ENCODE results near the gene UFD1.

UFD1 gene, protein sequence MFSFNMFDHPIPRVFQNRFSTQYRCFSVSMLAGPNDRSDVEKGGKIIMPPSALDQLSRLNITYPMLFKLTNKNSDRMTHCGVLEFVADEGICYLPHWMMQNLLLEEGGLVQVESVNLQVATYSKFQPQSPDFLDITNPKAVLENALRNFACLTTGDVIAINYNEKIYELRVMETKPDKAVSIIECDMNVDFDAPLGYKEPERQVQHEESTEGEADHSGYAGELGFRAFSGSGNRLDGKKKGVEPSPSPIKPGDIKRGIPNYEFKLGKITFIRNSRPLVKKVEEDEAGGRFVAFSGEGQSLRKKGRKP

GRCh38 chr22:19478901-19479354 lies at the start of gene UFD1:
UFD1 (minus strand) TSS chr22:19479193; CDS start chr22:19479085, 108 bp downstream.
- peak; percentile 75 for DNase-seq

- DNase-seq: no peak
These were observed 48.9 kb upstream of the UFD1 start for GRCh38 chr22:19527861-19528417.

DNA sequence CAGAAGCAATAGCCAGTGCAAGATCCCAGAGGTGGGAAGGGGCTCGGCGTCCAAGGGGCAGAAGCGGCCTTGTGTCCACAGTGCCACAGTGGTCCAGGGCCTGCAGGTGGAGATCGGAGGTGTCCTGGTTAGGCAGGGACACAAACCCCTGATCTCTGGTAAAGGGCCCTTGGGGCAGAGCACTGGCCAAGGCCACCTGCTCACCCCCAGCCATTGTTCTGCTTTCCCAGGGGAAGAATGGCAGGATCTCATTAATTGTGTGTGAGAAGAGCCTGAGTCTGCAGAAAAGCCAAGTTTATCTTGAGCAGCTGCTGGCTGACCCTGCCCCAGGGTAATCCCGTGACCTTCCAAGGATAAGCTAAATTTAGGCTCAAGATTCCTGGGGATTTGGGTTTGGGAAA lies 48.3 kb upstream of the UFD1 start:
- no peak for DNase-seq

DNA sequence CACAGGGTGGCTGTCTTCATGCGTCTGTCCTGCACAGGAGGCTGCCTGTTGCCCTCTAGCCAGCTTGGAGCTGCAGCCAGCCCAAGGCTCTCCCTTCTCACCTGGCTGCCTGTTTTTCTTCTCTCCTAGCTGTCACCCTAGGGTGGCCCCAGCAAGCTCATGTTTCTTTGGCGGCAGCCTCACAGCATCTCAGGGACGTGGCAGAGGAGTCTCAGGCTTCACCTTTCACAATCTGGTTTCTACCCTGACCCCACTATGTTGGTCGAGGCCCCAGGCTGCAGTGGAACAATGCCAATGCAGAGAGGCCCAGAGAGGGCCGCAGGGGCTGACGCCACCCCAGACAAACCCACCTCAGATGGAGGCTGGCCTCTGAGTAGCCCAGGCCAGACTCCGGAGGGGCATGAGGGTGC lies 47.7 kb upstream of the UFD1 start:
- DNase-seq: no peak

DNA sequence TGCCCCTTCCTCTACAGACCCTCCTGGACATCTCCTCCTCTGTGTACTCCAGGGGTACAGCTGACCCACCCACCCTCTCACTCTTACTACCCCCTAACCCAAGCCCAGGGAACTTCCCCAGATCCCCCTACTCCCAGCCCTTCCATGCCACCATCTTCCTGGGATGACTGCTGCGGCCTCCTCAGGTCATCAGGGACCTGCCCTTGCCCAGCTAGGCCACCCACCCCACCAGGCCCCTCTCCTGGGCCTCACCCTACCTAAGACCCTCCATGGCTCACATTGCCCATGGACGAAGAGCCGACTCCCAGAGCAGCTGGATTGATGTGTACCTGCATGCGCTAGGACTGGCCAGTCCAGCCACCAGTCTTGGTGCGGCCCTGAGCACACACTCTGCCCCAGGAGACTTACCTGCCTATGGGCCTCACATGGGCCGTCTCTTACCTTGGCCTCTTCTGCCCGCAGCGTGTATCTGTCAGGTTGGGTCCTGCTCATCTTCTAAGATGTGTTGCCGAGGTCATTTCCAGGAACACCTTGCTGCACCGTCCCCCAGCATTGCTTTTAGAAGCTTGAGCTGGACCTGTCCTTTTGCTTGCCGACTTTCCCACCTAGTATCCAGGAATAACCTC lies 47.2 kb upstream of the UFD1 start:
- no peak for DNase-seq

GRCh38 chr22:19525666-19526065 lies 46.7 kb upstream of the UFD1 start:
- DNase-seq: no peak

DNA sequence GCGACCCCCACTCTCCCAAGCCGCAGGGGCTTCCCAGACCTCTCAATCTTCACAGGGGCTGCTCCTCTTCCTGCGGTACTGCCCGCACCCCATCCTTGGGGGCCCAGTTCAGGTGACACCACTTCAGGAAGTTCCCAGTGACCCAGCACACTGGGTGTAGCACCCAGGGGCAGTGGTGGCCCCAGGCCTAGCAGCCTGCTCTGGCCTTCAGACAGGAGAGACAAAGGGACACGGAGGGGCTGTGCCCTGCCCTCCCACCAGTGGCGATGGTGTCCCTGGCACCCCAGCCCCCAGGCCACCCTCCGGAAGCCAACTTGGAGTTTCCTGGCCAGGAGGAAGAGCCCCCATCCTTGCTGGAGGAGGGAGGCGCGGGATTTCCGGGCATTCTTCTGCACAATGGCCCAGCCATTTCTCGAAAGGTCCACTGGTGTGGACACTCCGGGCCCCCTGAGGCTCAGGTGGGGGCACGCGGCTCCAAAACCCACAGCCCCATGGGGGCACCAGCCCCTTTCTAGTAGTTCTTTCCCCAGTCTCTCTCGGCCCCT lies 46.2 kb upstream of the UFD1 start:
- DNase-seq: no peak

- no peak for DNase-seq
These were observed 45.5 kb upstream of the UFD1 start, which contains the start of gene CLDN5 for GRCh38 chr22:19524170-19525115. CLDN5 (minus strand) TSS chr22:19524410; CDS start chr22:19524255, 155 bp downstream.

DNA sequence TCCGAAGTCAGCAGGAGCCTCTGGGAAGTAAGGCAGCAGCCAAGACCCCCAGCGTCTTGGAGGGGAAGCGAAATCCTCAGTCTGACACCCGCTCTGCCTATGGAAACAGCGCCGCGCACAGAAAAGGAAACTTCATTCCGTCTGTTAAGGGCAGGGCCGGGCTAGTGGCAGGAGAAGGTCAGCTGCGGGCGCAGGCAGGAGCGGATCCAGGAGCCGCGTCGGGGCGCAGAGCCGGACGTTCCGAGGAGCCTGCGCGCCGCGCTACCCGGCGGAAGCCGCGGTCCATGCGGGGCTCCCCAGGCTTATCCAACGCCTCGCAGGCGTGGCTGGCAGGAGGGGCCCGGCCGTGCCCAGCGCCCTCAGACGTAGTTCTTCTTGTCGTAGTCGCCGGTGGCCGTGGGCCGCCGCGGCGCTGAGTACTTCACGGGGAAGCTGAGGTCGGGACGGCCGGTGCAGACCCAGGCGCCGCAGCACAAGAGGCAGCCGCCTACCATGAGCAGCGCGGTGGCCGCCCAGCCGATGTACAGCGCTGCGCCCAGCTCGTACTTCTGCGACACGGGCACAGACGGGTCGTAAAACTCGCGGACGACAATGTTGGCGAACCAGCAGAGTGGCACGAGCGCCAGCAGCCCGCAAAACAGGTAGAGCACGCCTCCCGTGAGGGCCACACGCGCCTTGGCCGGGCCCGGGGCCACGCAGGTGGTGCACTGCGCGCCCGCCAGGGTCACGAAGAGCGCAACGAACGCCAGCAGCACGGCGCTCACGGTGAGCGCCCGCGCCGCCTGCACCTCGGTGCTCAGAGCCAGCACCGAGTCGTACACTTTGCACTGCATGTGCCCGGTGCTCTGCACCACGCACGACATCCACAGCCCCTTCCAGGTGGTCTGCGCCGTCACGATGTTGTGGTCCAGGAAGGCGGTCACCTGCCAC lies 44.5 kb upstream of the UFD1 start:
- DNase-seq: no peak

DNA sequence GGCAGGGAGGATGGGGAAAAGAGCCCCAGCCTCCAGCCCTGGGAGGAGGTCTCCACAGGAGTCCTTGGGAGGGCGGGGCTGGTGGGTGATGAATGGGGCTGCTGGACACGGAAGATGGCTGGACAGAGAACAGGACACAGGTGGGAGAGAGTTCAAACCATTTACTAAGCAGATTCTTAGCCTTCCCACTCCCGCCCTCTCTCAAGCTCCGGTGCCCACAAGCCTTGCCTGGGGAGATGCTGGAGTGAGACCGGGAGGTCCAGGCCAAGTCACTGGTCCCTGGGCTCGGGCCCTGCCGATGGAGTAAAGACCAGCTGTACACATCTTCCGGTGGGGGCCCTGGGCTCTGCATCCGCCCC lies 43.9 kb upstream of the UFD1 start:
- no peak for DNase-seq

DNA sequence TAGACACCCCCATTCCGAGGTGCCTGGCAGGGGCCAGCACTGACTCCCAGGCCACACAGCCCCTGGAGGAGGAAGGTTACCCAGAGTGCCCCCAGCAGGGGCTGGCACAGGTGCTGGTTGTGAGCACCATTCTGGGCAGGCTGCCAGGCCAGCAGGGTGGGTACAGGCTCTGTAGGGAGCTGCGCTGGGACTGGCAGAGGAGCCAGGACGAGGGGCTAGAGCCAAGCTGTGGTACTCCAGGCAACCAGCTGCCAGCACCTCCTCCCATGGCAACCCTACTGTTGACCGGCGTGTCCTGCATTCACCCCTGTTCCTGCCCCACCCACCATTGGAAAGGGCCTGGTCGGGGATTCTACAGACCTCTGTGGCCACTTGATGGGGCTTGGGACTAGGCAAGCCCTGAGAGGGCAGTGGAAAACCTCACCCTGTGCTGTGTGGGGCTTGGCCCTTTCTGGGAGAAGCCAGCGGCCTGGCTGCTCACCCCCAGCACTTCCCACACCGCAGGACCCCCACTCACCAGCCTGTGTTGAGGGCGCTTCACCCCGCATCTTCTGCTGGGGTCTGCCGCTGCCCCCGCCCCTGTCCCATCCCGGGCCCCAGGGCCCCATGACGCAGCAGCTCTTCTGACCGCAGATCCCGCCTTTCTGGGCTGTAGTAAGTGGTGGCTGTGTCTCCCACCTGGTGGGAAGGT lies 43.3 kb upstream of the UFD1 start:
- no peak for DNase-seq

GRCh38 chr22:19520566-19521305 lies 41.7 kb upstream of the UFD1 start:
- no peak for DNase-seq

GRCh38 chr22:19520007-19520406 lies 41.0 kb upstream of the UFD1 start:
- no peak for DNase-seq

DNA sequence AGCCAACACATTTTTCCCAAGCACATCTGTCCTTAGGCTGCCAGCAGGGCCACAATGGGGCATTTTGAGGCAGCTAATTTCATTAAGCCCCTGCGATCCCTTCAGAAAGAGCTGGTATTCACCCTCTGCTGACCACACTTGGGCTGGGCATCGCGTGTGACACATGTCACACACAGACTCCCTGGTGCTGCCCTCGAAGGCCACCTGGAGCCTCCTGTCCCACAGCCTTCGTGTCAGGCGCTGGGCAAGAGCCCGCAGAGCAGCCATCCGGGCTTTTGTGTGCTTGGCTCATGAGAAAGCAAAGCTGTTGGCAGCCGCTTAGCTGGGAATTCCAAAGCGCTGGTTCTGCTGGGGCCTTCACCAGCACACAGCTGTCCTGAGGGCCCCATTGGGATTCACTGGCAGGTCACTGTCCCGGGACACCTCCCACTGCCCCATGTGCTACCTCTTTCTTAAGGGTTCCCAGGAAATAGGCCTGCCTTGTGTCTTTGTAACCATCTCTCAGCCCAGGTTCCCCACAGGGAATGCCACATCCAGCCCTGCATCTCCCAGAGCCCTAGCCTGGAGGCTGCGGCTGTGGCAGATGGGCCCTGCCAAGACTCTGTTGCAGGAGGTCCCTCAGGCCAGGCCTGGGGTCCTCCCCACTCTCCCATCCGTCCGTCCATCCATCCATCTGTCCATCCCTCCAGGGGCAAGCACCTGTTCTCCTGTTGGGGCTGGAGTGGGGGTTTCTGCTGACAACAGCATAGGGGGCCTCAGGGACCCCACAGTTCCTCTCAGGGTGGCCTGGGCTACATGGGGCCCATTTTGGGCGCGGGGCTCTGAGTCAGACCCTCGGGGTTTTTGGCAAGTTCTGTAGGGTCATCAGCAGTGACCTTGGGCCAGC lies 40.3 kb upstream of the UFD1 start:
- no peak for DNase-seq

- no peak for DNase-seq
These were observed 39.6 kb upstream of the UFD1 start for GRCh38 chr22:19518635-19519034.

DNA sequence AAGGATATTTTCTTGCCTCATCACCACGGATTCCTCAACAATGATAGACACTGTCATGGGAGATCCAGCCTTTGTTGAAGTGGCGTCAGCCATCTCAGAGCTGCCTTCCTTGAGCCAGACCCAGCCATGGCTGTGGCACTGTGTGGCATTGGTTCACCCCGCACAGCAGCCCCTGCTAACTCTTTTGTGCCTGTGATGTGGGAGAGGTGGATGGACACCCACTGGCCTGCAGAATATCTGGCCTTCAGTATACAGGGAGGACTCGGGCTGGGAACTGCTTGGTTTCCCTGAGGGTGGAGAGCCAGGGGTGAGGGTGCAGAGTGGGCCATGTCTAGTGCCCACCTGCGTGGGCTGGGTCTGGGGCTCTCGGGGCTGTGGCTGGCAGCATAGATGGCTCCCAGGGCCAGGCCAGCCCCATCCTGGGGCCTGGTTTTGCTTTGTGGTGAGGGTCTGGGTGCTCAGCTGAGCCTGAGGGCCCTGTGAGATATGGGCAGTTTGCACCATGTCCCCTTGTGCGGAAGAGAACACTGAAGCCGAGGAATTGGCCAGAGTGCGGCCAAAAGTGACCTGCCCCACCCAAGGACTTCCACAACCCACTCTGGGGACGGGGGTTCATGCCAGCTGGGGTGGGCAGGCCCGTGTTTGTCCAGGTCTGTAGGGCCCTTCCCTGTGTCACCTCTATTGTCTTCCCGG lies 39.1 kb upstream of the UFD1 start:
- DNase-seq: no peak

DNA sequence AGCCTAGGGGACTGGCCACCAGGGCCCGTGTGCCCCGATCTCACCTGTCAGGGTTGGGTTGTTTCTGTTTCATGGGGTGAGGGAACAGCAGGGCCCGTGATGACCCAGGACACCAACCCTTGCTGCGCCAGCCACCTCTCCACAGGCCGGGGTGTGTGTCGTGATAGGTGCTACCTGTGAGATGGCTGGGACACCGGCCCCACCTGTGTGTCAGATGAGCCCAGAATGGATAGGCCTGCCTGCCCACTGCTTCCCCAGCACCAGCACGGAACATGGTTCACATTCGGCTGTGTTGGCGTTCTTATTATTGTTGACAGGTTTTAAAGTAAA lies 38.1 kb upstream of the UFD1 start:
- no peak for DNase-seq

- DNase-seq: no peak
These were observed 37.6 kb upstream of the UFD1 start for GRCh38 chr22:19516378-19517170.

Measured in activated gamma-delta T cell treated with Interleukin-2 at 50 U/mL for 16 hours (primary cell).